GM18505 (cell line): Measurements from ENCODE around the gene SHISA9.

Experiments
- ATAC-seq: cut with Tn5 transposase; IDR thresholded peaks from one replicate; pipeline ENCODE4 v1.9.1; 2021; ENCODE audit not compliant: unreplicated experiment
- POLR2A ChIP-seq: IDR thresholded peaks from 4 replicates; pipeline ENCODE4 v1.6.1; 2011; ENCODE audit warnings: borderline replicate concordance; ENCODE audit not compliant: insufficient read depth, insufficient read length; ENCODE audit errors: extremely low read depth

The SHISA9 gene

GRCh38 chr16:13068912-13069583 lies 167.7 kb downstream of the SHISA9 start:
- no peak for ATAC-seq

GRCh38 chr16:13070268-13070667 lies 168.9 kb downstream of the SHISA9 start:
- no peak for ATAC-seq

More at GRCh38 chr16:13068912-13069583, 167.7 kb downstream of the SHISA9 start:
- TF ChIP-seq POLR2A = no peak

DNA sequence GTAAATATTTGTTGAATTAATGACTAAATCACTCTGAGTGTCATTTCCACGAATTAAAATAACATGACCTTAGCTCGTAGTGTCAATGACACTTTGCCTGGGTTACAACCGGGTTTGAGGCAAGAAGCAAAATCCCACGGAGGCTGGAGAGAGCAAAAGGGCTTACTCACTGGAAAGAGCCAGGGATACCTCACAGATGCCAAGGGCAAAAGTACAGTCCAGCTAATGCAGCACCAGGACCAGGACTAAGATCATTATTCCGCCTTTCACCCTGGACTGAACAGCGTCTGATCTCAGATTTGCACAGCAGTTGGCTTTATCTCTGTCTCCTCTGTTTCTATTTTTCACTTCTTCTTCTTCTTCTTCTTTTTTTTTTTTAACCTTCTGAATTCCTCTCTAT lies 175.5 kb downstream of the SHISA9 start:
- ATAC-seq = no peak
- TF ChIP-seq POLR2A = no peak

More at GRCh38 chr16:13070268-13070667, 168.9 kb downstream of the SHISA9 start:
- TF ChIP-seq POLR2A = no peak

GRCh38 chr16:13077816-13078215 lies 176.4 kb downstream of the SHISA9 start:
- no peak for ATAC-seq
- no peak for TF ChIP-seq POLR2A

DNA sequence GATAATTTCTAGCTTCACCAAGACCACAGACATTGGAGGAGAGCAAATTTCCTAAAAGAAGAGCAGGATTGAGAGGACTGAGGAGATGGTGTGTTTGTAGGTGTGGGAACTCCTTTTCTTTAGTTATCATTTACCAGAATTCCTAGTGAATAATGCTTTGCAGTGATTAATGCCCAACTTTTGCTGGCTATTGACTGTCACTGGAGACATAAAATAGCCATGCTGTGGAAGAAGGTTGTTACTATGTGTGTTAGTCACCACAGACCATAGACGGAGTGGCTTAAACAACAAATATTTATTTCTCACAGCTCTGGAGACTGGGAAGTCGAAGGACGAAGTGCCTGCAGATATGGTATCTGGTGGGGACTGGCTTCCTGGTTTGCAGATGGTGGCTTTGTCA lies 179.1 kb downstream of the SHISA9 start:
- TF ChIP-seq POLR2A = no peak
- no peak for ATAC-seq

GRCh38 chr16:13081825-13082331 lies 180.5 kb downstream of the SHISA9 start:
- no peak for ATAC-seq

DNA sequence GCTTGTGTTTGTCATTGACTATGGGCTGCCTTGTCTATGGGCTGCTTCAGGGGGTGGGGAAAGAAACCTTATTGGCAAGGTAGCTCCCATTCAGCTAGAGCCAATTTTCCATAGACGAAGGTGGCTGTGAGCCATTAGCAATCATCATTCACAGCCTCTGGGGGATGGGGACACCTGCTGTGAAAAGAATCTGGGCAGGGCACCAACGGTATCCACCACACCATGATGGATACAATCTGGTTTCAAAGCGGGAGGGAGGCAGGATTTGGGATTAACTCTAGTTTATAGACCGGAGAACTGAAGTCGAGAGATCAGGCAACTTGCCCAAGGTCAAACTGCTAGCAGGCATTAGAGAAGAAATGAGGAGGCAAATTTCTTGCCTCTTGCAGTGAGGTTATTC lies 182.3 kb downstream of the SHISA9 start:
- no peak for TF ChIP-seq POLR2A

More at GRCh38 chr16:13081825-13082331, 180.5 kb downstream of the SHISA9 start:
- no peak for TF ChIP-seq POLR2A

DNA sequence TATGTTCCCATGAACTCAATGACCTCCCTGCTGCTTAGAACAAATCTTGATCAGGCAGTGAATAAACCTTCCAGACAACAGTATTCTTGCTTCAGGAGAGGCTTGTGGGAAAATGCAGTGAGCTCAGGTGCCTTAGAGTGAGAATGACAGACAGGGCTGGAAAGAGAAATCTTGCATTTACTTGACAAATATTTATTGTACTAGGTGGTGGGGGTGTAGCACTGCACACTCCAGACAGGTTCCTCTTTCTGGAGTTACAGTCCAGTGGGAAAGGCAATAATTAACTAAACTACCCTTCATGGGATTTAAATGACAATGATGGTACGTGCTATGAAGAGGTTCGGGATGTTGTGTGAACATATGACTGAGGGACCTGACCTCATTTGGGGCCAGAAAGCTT lies 182.9 kb downstream of the SHISA9 start:
- no peak for TF ChIP-seq POLR2A
- no peak for ATAC-seq

More for the DNA sequence above, 182.3 kb downstream of the SHISA9 start:
- ATAC-seq = no peak

DNA sequence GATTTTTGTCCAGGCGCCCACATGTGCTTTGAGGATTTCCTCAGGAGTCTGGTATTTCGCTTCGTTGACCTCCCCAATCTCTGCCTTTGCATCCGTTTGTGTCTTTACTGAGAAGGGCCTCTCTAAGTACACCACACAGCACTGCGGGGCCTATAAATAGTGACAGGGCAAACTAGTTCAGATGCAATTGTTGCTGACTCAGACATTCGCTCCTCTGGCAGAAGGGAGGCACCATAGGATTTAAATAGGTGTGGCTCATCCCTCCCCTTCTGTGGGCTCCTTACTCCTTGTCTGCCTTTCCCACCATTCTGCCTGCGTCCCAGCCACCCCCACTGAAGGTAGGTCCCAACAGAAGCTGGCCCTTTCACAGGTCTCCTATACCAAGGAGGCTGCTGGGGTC lies 192.3 kb downstream of the SHISA9 start:
- no peak for TF ChIP-seq POLR2A
- ATAC-seq = no peak

DNA sequence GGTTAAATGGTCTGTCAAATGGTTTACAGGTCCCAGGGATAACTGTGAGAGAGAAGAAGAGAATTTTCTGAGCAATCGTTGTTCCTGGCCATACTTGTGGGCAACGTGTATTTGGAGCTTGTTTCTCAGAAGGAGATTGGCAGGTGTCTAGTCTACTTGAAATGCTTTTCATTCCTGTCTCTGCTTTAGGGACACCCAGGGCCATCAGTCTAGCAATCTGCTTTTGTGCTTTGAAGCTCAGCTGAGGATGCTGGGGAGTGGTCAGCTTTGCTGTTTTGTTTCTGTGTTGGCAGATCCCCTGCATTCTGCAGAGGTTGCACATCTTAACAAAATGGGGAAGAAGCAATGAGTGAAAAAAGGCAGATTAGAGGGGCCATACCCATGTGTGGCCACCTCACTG lies 193.7 kb downstream of the SHISA9 start:
- TF ChIP-seq POLR2A = no peak
- ATAC-seq = no peak

DNA sequence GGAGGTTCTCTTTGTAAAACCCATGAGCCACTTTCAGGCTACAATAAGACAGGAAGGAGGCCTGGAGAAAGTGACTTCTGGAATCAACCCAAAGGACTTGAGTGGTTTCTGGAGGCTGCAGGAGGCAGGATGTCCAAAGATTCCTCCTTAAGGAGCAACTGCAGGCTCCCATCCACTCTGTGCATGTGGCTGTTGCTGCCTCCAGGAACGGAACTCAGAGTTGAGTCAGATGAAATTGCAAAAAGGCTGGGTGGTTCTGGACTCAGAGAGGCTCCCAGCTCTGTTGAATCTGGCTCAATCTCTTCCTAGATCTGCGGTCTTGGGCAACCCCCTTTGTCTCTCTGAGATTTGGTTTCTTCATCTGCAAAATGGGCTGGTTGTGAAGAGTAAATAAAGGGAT lies 197.1 kb downstream of the SHISA9 start:
- no peak for ATAC-seq
- no peak for TF ChIP-seq POLR2A

GRCh38 chr16:13099822-13100221 lies 198.4 kb downstream of the SHISA9 start:
- TF ChIP-seq POLR2A = no peak
- ATAC-seq = no peak

DNA sequence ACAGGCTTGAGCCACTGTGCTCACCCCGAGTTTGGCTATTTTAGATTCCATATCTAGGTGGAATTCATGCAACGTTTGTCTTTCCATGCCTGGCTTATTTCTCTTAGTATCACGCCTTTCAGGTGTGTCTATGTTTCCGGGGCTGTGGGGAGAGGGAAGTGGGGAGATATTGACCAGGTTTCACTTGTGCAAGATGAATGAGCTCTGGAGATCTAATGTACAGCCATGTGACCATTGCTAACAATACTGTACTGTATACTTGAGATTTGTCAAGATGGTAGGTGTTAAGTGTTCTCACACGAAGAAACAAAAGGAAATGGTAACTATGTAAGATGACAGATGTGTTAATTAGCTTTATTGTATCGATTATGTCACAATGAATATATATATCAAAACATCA lies 199.6 kb downstream of the SHISA9 start:
- TF ChIP-seq POLR2A = no peak
- ATAC-seq = no peak

- no peak for ATAC-seq
- no peak for TF ChIP-seq POLR2A
These were observed 200.4 kb downstream of the SHISA9 start for GRCh38 chr16:13101828-13102227.
